OCI-LY7 (cell line): ENCODE results near the gene FAM120A. TPM values are rescaled to one million over a fixed set of nuclear protein-coding genes. Genes with fewer than 3 reads are reported as not detected.

Source experiments
- BruUV-seq: library from RNA; stranded (reverse); fragments of 400-500 nt; replicated peaks from 2 replicates; lab custom pipeline; 2021; lab: Mats Ljungman, UMichigan
- CTCF ChIA-PET: fragments of 300-600 bp; sonication (Branson Sonifier 250); formaldehyde crosslinking; loops from one replicate; lab custom pipeline; 2022; ENCODE audit warnings: antibody characterized with exemption; ENCODE audit not compliant: unreplicated experiment; lab: Charles Lee
- POLR2A ChIA-PET: fragments of 300-600 bp; sonication (Branson Sonifier 250); formaldehyde crosslinking; loops from one replicate; lab custom pipeline; 2022; ENCODE audit warnings: antibody characterized with exemption; lab: Charles Lee
- DNase-seq: peaks from one replicate; pipeline ENCODE4 v3.0.0-alpha.2; 2015; ENCODE audit warnings: low spot score
- H2AFZ ChIP-seq: fragments of 200-600 bp; sonication (generic), shearing (Covaris generic); 2 replicates; pipeline ENCODE4 v1.6.1; 2014; ENCODE audit warnings: mild to moderate bottlenecking, antibody characterized with exemption, low read length, moderate library complexity
- H3K27ac ChIP-seq: fragments of 200-600 bp; sonication (generic); 2 replicates; pipeline ENCODE4 v1.5.1; 2014; ENCODE audit warnings: mixed run types, low read depth, mild to moderate bottlenecking, moderate library complexity, low read length, inconsistent platforms; ENCODE audit not compliant: poor library complexity, severe bottlenecking
- H3K36me3 ChIP-seq: fragments of 200-600 bp; sonication (generic); 2 replicates; pipeline ENCODE4 v1.6.1; 2014; ENCODE audit warnings: mild to moderate bottlenecking, antibody characterized with exemption, low read length, moderate library complexity, mixed read lengths; ENCODE audit not compliant: insufficient read depth
- H3K4me1 ChIP-seq: fragments of 200-600 bp; sonication (generic); 2 replicates; pipeline ENCODE4 v1.5.1; 2014; ENCODE audit warnings: mild to moderate bottlenecking, low read length; ENCODE audit not compliant: insufficient read depth, poor library complexity, severe bottlenecking
- H3K4me2 ChIP-seq: fragments of 200-600 bp; sonication (generic); 2 replicates; pipeline ENCODE4 v1.6.1; 2014; ENCODE audit warnings: mild to moderate bottlenecking, low read length
- H3K4me3 ChIP-seq: fragments of 200-600 bp; sonication (generic); 2 replicates; pipeline ENCODE4 v1.5.1; 2014; ENCODE audit warnings: mild to moderate bottlenecking, low read depth, low read length; ENCODE audit not compliant: poor library complexity, severe bottlenecking
- H3K79me2 ChIP-seq: fragments of 200-600 bp; sonication (generic); 2 replicates; pipeline ENCODE4 v1.6.1; 2016; ENCODE audit warnings: low read depth, mild to moderate bottlenecking, low read length, moderate library complexity, mixed read lengths; ENCODE audit not compliant: insufficient read depth
- H3K9me2 ChIP-seq: fragments of 200-600 bp; sonication (generic); 2 replicates; pipeline ENCODE4 v1.6.1; 2016; ENCODE audit warnings: mild to moderate bottlenecking, low read length, mixed read lengths; ENCODE audit not compliant: insufficient read depth
- H3K9me3 ChIP-seq: fragments of 200-600 bp; sonication (generic); 2 replicates; pipeline ENCODE4 v1.6.1; 2014; ENCODE audit warnings: mild to moderate bottlenecking, mixed run types, low read length, mixed read lengths
- H4K20me1 ChIP-seq: fragments of 200-600 bp; sonication (generic); 2 replicates; pipeline ENCODE4 v1.6.1; 2014; ENCODE audit warnings: mild to moderate bottlenecking, antibody characterized with exemption, low read length, moderate library complexity, mixed read lengths; ENCODE audit not compliant: insufficient read depth
- CTCF ChIP-seq: fragments of 200-600 bp; sonication (generic); conservative IDR thresholded peaks from 2 replicates; pipeline ENCODE4 v1.5.1; 2014; ENCODE audit warnings: mild to moderate bottlenecking, antibody characterized with exemption, low read length, moderate library complexity, mixed read lengths
- EZH2phosphoT487 ChIP-seq: fragments of 200-600 bp; sonication (generic); IDR thresholded peaks from 2 replicates; pipeline ENCODE4 v1.6.1; 2018; ENCODE audit warnings: low read depth, borderline replicate concordance, mild to moderate bottlenecking, mixed run types, antibody characterized with exemption, low read length, moderate library complexity, mixed read lengths
- intact Hi-C: fragments of 100-400 bp; cut with micrococcal nuclease; formaldehyde crosslinking; loops from one replicate; pipeline ENCODE4 v1.10.0; 2022; ENCODE audit not compliant: unreplicated experiment
- total RNA-seq, 2 experiments: library from RNA; depleted of rRNA in 1 of 2; stranded (reverse); fragments of >200 nt in 1 of 2; shearing (Covaris generic) in 1 of 2; gene quantifications; 2 replicates each; pipeline ENCODE4 v1.2.3, GENCODE V29; 2014 to 2022

FAM120A gene
- total RNA-seq, 2 experiments from 2014 or later = 81.9 to 104 TPM

- POLR2A ChIA-PET = no interaction called here
- Histone ChIP-seq H3K9me3 (no peaks in the 10 kb centered on the region), H3K4me3 (no peak overlapping the region), H4K20me1 (peaks cover 11% of the 10 kb centered on the region; the same call in 1 of the 2 replicates), H2AFZ (no peak overlapping the region), H3K4me1 (peaks cover 66% of the 10 kb centered on the region), H3K9me2 (no peaks in the 10 kb centered on the region), H3K27ac (no peak overlapping the region), H3K4me2 (peak overlapping the region; percentile 79), H3K79me2 (peaks cover 97% of the 10 kb centered on the region), H3K36me3 (peaks cover 30% of the 10 kb centered on the region)
- TF ChIP-seq EZH2phosphoT487 (no peak), CTCF (no peak)
- BruUV-seq = no TSS peak
- no peak for DNase-seq
- CTCF ChIA-PET = no interaction called here
- intact Hi-C loops = no loop called here
Measured at GRCh38 chr9:93467462-93467861, 16.0 kb downstream of the FAM120A start.

GRCh38 chr9:93468763-93469456, 17.4 kb downstream of the FAM120A start:
- peaks cover 51% of the 10 kb centered on the region for H3K4me1 ChIP-seq
- no TSS peak for BruUV-seq
- H3K79me2 ChIP-seq = peaks cover 86% of the 10 kb centered on the region
- H3K9me3 ChIP-seq = no peaks in the 10 kb centered on the region
- no peak for DNase-seq
- intact Hi-C loops = no loop called here
- POLR2A ChIA-PET = interaction anchor here (0.5 to 1.2 kb wide), 2 partner anchors 8 to 43 kb away, joined by 3 to 5 read pairs; no protein-coding TSS in a partner anchor
- no peak overlapping the region for H3K27ac ChIP-seq
- H4K20me1 ChIP-seq = peaks cover 11% of the 10 kb centered on the region; the same call in 1 of the 2 replicates
- H3K4me3 ChIP-seq = no peak overlapping the region
- CTCF ChIA-PET = no interaction called here
- peak overlapping the region; percentile 10; the same call in 1 of the 2 replicates for H3K4me2 ChIP-seq
- H2AFZ ChIP-seq = no peak overlapping the region
- H3K9me2 ChIP-seq = no peaks in the 10 kb centered on the region
- H3K36me3 ChIP-seq = peaks cover 40% of the 10 kb centered on the region
- TF ChIP-seq CTCF (no peak), EZH2phosphoT487 (no peak)

- intact Hi-C loops = no loop called here
- H3K4me1 ChIP-seq = peaks cover 36% of the 10 kb centered on the region
- no peaks in the 10 kb centered on the region for H3K9me2 ChIP-seq
- DNase-seq = no peak
- no peak overlapping the region for H3K4me2 ChIP-seq
- no peak overlapping the region for H3K27ac ChIP-seq
- H3K79me2 ChIP-seq = peaks cover 74% of the 10 kb centered on the region
- H2AFZ ChIP-seq = no peak overlapping the region
- TF ChIP-seq EZH2phosphoT487 = no peak
- TF ChIP-seq CTCF = no peak
- no peaks in the 10 kb centered on the region for H3K9me3 ChIP-seq
- CTCF ChIA-PET = no interaction called here
- H4K20me1 ChIP-seq = peaks cover 11% of the 10 kb centered on the region; the same call in 1 of the 2 replicates
- POLR2A ChIA-PET = interaction anchor here (1.5 kb wide), 1 partner anchor 19 kb away, joined by 3 read pairs; the partner anchor contains the start of gene FAM120A
- no peak overlapping the region for H3K4me3 ChIP-seq
- no TSS peak for BruUV-seq
- peaks cover 54% of the 10 kb centered on the region for H3K36me3 ChIP-seq
Measured at GRCh38 chr9:93470391-93470790, 18.9 kb downstream of the FAM120A start.
